Fibroblast of skin of scalp (primary cell): ENCODE measurements around the gene KCNK17. TPM values are rescaled to one million over a fixed set of nuclear protein-coding genes. Genes with fewer than 3 reads are reported as not detected.
A peak's percentile ranks its signal among the peaks of the same experiment; 100 is the strongest.

Source experiments
- DNase-seq: peaks from one replicate; pipeline ENCODE4 v3.0.0-alpha.2; 2013
- polyA plus RNA-seq, 2 experiments: library from polyadenylated mRNA; unstranded; fragments of 120-200 nt; gene quantifications; one replicate each; pipeline ENCODE4 v1.2.1, GENCODE V29; 2013; ENCODE audit not compliant: insufficient read length in 2 of 2

The KCNK17 gene
- polyA plus RNA-seq (2013, experiment 1 of 2; ENCODE audit: insufficient read length): not detected
- polyA plus RNA-seq (2013, experiment 2 of 2; ENCODE audit: insufficient read length): not detected

- no peak for DNase-seq
Measured at GRCh38 chr6:39314273-39314795, at the start of gene KCNK17. Gene KCNK17 (minus strand): TSS chr6:39314419. CDS start chr6:39314320, 99 bp downstream.

GRCh38 chr6:39363280-39363679, 49.1 kb upstream of the KCNK17 start:
- DNase-seq: no peak

DNA sequence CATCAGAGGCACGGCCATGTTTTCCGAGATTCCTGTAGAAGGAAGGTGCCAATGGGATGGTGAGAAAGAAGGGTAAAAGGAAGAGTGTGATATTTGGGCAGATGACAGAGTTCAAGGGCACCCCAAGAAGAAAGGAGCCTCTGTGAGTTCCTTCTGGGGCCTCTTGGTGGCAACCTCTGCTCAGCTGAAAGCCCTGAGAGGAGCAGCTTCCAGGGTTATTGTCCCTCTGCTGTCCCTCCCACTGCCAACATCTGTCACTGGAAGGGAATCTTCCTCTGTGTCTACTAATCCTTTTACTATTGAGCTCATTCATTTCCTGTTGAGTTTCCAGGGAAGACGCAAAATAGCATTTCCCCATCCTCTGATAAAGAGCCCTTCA, 48.3 kb upstream of the KCNK17 start:
- DNase-seq: peak; percentile 75

- DNase-seq: peak; percentile 70
Measured at GRCh38 chr6:39361657-39362486, 47.7 kb upstream of the KCNK17 start.

DNA sequence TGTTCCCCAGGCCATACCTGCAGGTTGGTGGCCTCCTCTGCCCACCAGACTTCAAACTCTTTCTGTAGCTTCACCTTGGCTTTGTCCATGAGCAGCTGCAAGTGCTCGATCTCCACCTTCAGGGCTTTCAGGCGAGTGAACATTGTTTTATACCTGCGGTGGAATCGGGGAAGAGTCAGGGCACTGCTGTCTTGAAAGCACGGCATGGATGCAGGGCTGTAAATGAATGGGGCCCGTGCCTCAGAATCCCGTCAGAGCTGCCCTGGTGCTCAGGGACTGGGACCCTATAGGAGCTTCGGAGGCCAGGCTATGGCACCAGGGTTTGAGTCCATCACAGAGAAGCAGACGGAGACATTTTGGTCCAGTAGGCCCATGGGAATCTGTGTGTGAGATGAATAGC, 46.2 kb upstream of the KCNK17 start:
- DNase-seq: no peak

- peak; percentile 56 for DNase-seq
Measured at GRCh38 chr6:39357998-39358686, 43.9 kb upstream of the KCNK17 start.

GRCh38 chr6:39353698-39354315, 39.6 kb upstream of the KCNK17 start:
- no peak for DNase-seq

- no peak for DNase-seq
Measured at GRCh38 chr6:39350723-39351505, 36.7 kb upstream of the KCNK17 start.

GRCh38 chr6:39348740-39349139, 34.5 kb upstream of the KCNK17 start:
- no peak for DNase-seq

GRCh38 chr6:39347906-39348585, 33.8 kb upstream of the KCNK17 start:
- peak; percentile 66 for DNase-seq

DNA sequence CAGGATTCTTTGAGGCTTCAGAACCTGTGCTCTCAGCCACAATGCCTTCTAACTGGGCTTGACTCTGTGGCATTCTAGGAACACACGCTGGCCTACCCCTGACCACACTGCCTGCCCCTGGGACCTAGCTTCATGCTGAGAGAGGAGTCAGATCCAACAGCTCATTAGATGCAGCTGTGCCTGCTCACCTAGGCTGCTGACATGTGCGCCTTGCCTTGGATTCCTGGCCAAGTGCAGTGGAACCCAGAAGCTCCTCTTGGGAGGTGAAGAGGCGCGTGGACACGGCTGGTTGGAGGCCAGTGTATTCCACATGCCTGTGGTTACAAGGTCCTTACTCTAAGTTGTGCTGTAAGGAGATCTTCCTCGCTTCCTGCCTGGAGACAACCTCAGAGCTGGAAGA, 33.0 kb upstream of the KCNK17 start:
- no peak for DNase-seq

DNA sequence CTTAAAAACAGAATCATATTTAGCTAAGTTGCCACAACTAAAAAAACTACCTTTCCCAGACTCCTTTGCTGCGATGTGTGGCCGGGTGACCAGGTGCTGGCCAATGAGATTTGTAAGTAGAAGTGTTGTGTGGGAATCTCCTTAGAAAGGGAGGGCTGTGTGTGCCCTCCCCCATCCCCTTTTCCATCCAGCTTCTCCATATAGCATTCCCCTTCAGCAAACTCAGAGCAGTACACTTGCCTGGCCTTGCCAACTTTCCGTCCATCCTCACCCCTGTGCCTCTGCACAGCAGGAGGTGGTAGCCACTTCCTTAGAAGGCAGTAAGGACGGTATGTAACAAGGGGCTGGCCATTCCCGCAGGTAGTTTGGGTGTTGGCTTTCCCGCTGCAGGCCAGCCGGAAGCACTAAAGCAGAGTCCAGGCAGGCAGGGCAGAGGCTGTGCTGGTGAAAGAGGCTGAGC, 30.6 kb upstream of the KCNK17 start:
- DNase-seq: no peak

GRCh38 chr6:39343396-39343870, 29.2 kb upstream of the KCNK17 start:
- no peak for DNase-seq

DNA sequence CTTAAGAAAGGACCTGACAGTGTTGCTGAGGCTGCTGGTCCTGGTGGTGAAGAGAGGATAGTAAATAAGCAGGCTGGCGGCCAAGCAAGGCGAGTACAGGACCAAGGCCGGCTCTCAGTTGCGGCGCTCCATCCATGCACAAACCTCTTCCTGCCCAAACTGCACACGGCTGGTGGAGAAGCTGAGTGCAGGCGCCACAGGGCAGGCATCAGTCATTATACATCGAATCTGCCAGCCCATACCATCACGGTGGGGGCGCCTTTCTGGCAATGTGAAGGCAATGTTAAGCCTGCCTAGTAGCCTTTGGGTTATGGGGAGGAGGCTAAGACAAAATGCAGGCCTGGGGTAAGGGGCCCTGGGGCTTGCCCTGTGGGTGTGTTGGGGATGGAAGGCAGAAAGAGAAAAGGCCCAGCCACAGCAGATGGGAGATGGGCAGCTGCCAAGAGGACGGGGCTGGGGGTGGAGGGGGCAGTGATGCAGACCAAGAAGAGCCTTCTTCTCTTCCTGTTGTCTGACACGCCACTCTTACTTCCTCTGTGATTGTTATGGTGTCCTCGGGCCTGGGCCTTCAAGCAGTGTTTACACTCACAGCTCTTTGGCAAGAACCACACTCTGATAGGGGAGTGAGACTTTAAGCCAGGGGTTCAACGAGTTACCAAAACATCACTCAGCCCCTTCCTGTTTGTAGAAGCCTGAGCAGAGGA, 28.6 kb upstream of the KCNK17 start:
- no peak for DNase-seq

DNA sequence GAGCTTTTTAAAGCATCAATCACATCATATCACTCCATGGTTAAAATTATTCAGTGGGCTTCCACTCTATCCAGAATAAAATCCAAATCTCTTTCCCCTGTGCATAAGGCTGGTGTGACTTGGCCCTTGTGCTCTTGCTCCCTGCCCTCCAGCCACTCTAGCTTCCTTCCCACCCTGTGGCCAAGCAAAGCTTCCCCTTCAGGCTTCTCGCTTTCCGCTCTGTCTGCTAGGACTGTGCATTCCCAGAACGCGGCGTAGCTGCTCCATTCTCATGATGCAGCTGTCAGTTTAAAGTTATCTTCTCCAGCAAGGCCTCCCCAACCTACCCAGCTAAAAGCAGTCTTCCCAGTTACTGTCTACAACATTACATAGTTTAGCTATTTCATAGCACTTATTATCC, 27.7 kb upstream of the KCNK17 start:
- DNase-seq: no peak

DNA sequence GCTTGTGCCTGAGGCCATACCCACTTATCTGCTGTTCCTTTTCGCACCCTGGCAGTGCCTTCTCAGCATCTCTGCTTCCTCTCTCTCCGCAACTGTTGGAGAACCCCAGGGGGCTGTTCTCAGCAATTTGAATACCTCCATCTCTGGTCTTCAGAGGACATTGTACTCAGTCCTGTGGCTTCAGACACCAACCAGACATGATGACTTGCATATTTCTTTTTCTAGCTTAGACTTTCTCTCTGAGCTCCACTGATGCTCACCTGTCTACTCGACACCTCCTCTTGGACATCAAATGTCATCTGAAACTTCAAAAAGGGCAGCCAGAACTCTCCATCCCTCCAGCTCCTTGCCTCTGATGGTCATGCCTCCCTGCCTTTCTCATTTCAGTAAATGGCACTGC, 27.1 kb upstream of the KCNK17 start:
- no peak for DNase-seq

GRCh38 chr6:39339868-39340550, 25.8 kb upstream of the KCNK17 start:
- no peak for DNase-seq

GRCh38 chr6:39339096-39339867, 25.1 kb upstream of the KCNK17 start:
- DNase-seq: no peak

DNA sequence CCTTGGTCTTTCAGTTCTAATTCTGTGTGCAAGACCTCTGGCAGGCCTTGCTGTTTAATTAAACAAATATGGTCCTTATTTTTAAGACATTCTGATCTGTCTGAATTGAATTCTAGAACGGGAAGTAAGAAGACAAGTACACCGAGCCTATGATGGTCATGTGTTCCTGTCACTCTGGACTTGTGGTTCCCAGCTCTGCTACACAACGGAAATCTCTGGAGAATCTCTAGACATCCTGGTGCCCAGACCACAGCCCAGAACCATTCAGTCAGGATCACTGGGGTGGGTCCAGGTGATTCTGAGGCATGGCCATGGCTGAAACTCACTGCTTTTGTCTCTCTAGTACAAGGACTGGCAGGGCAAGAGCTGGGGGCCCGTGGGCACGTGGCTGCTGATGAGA, 24.2 kb upstream of the KCNK17 start:
- no peak for DNase-seq
